ENCODE results near the gene MAFB. TPM values are rescaled to one million over a fixed set of nuclear protein-coding genes. Genes with fewer than 3 reads are reported as not detected.

MAFB gene
- total RNA-seq, 1 donor from 2014 or later = 17.3 TPM

- DNase-seq (ENCODE audit: low spot score) = no peak
These were observed 13.5 kb upstream of the MAFB start for GRCh38 chr20:40702504-40702903.

- no peak for DNase-seq (ENCODE audit: low spot score)
These were observed 9.7 kb upstream of the MAFB start for GRCh38 chr20:40698744-40699143.

- DNase-seq (ENCODE audit: low spot score) = no peak
These were observed 9.2 kb upstream of the MAFB start for GRCh38 chr20:40698281-40698680.

- no peak for DNase-seq (ENCODE audit: low spot score)
These were observed 8.5 kb upstream of the MAFB start for GRCh38 chr20:40697541-40697940.

GRCh38 chr20:40695214-40695613 is 6.2 kb upstream of the MAFB start:
- DNase-seq (ENCODE audit: low spot score) = no peak

GRCh38 chr20:40694246-40694645 is 5.2 kb upstream of the MAFB start:
- no peak for DNase-seq (ENCODE audit: low spot score)

- DNase-seq (ENCODE audit: low spot score) = no peak
These were observed 3.4 kb upstream of the MAFB start for GRCh38 chr20:40692240-40693011.

- no peak for DNase-seq (ENCODE audit: low spot score)
These were observed 2.7 kb upstream of the MAFB start for GRCh38 chr20:40691566-40692239.

GRCh38 chr20:40690836-40691565 is 2.0 kb upstream of the MAFB start:
- DNase-seq (ENCODE audit: low spot score) = no peak

- peak; percentile 94 for DNase-seq (ENCODE audit: low spot score)
These were observed 1.2 kb upstream of the MAFB start for GRCh38 chr20:40689943-40690835.

GRCh38 chr20:40688129-40689099 is 622 bp downstream of the MAFB start:
- DNase-seq (ENCODE audit: low spot score) = no peak

- peak; percentile 79 for DNase-seq (ENCODE audit: low spot score)
These were observed 1.5 kb downstream of the MAFB start for GRCh38 chr20:40687384-40688128.

- DNase-seq (ENCODE audit: low spot score) = no peak
These were observed 2.1 kb downstream of the MAFB start for GRCh38 chr20:40686893-40687292.

GRCh38 chr20:40686434-40686882 is 2.6 kb downstream of the MAFB start:
- no peak for DNase-seq (ENCODE audit: low spot score)

GRCh38 chr20:40685349-40685748 is 3.7 kb downstream of the MAFB start:
- DNase-seq (ENCODE audit: low spot score) = no peak

GRCh38 chr20:40683894-40684268 is 5.2 kb downstream of the MAFB start:
- no peak for DNase-seq (ENCODE audit: low spot score)

GRCh38 chr20:40683221-40683893 is 5.7 kb downstream of the MAFB start:
- peak; percentile 54 for DNase-seq (ENCODE audit: low spot score)

GRCh38 chr20:40682104-40682981 is 6.7 kb downstream of the MAFB start:
- no peak for DNase-seq (ENCODE audit: low spot score)

Measured in ureter (tissue), 1 donor.